Breast epithelium (tissue), 4 donors: Measurements from ENCODE around the gene CACNA2D1. TPM values are rescaled to one million over a fixed set of nuclear protein-coding genes. Genes with fewer than 3 reads are reported as not detected.

ENCODE experiments used
- DNase-seq, 2 donors: peaks; one replicate each; pipeline ENCODE4 v3.0.0-alpha.2; 2019; ENCODE audit warnings: low spot score in 2 of 2
- H3K27ac ChIP-seq, 2 donors: fragments of 200-600 bp; sonication (generic) in 1 of 2; one replicate each; pipeline ENCODE4 v1.5.1; 2016 to 2019; ENCODE audit warnings: mild to moderate bottlenecking in 1 of 2
- H3K27me3 ChIP-seq, 2 donors: fragments of 200-600 bp; sonication (generic) in 1 of 2; one replicate each; pipeline versions ENCODE4 v1.5.1 to v1.6.0; 2017 to 2019; ENCODE audit warnings: control low read depth in 1 of 2, mild to moderate bottlenecking in 1 of 2
- H3K36me3 ChIP-seq: fragments of 200-600 bp; one replicate; pipeline ENCODE4 v1.5.1; 2019
- H3K4me1 ChIP-seq, 2 donors: fragments of 200-600 bp; sonication (generic); one replicate each; pipeline ENCODE4 v1.5.1; 2016 to 2019; ENCODE audit warnings: control low read depth in 1 of 2
- H3K4me3 ChIP-seq, 3 donors: fragments of 200-600 bp; sonication (generic); 1 replicate in 2 of 3; 2 replicates in 1 of 3; pipeline ENCODE4 v1.5.1; 2016 to 2019; ENCODE audit warnings: mild to moderate bottlenecking in 3 of 3, moderate library complexity in 2 of 3
- H3K9me3 ChIP-seq, 2 donors: fragments of 200-600 bp; sonication (generic) in 1 of 2; one replicate each; pipeline ENCODE4 v1.5.1; 2016 to 2019; ENCODE audit warnings: control low read depth in 1 of 2
- CTCF ChIP-seq, 3 donors: fragments of 450-650 bp; IDR thresholded peaks; one replicate each; pipeline ENCODE4 v1.5.1; 2016 to 2017; ENCODE audit warnings: antibody characterized with exemption in 3 of 3, mild to moderate bottlenecking in 3 of 3, moderate library complexity in 3 of 3
- POLR2A ChIP-seq: fragments of 450-650 bp; IDR thresholded peaks from one replicate; pipeline ENCODE4 v1.6.1; 2016; ENCODE audit warnings: antibody characterized with exemption, mild to moderate bottlenecking, moderate library complexity
- POLR2AphosphoS5 ChIP-seq, 3 donors: sonication (generic); formaldehyde crosslinking; IDR thresholded peaks; one replicate each; pipeline ENCODE4 v1.6.1; 2017; ENCODE audit warnings: antibody characterized with exemption in 3 of 3
- intact Hi-C: fragments of 100-400 bp; cut with DNase I; formaldehyde crosslinking; loops from one replicate; pipeline ENCODE4 v1.15.1; 2023; ENCODE audit warnings: low total_unique reads
- total RNA-seq, 3 donors: library from RNA; depleted of rRNA; stranded (reverse); fragments of >200 nt; gene quantifications; one replicate each; pipeline ENCODE4 v1.1.0, GENCODE V29; 2016

Gene CACNA2D1
- total RNA-seq, 3 donors from 2014 or later: 10.2 to 79.4 (median 16.0) TPM

DNA sequence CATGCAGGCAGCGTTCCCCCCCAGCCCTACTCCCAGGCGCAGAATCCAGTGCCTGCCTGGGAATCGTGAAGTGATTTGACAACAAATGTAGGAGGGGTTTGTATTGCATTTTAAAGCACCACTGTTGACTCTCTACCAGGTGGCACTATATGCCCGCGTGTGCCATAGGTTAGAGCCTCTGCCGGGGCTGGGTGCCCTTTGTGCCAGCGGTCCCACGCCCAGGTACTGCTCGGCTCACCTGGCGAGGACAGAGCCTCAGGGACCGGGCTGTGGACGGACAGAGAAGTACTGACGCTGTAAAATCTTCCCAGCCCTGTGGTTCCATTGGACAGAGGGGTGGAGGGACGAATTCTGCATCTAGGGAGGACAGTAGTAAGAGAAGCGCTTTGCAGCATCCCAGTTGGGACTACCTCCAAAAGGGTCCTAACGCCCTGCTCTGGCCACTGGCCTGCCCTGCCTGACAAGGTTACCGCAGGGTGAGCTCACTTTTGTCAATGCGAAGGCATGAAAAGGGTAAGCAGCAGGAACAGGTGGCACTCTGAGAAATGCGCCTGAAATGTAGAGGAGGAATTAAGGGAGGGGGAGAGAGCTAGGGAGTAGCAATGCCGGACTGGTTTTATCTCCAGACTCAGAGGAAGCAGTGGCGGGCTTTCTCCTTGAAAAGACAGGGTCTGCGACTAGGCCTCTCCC, 788 bp upstream of the CACNA2D1 start:
- Histone ChIP-seq H3K36me3 (no peaks in the 10 kb centered on the region), H3K27ac (peak overlapping the region; percentile 77 to 92), H3K4me3 (peak overlapping the region; percentile 76 to 92 (median 83)), H3K4me1 (no peaks in the 10 kb centered on the region), H3K9me3 (no peaks in the 10 kb centered on the region), H3K27me3 (no peaks in the 10 kb centered on the region)
- intact Hi-C loops: no loop called here
- no peak for DNase-seq
- TF ChIP-seq POLR2A (no peak), POLR2AphosphoS5 (IDR thresholded peaks at IDR 0.05) (no peak), CTCF (IDR thresholded peaks at IDR 0.05) (no peak)

- intact Hi-C loops: no loop called here
Observed at GRCh38 chr7:82443036-82443546, 486 bp downstream of the CACNA2D1 start.

GRCh38 chr7:82442492-82443035, 1.0 kb downstream of the CACNA2D1 start:
- Histone ChIP-seq H3K36me3 (no peaks in the 10 kb centered on the region), H3K27me3 (no peaks in the 10 kb centered on the region), H3K9me3 (no peaks in the 10 kb centered on the region), H3K27ac (peak overlapping the region; percentile 77 to 92), H3K4me3 (peak overlapping the region; percentile 76 to 92 (median 83)), H3K4me1 (no peaks in the 10 kb centered on the region)
- TF ChIP-seq POLR2AphosphoS5 (IDR thresholded peaks at IDR 0.05) (no peak), POLR2A (no peak), CTCF (IDR thresholded peaks at IDR 0.05) (no peak)
- no peak for DNase-seq
- intact Hi-C loops: no loop called here

More at GRCh38 chr7:82443036-82443546, 486 bp downstream of the CACNA2D1 start:
- Histone ChIP-seq H3K4me3 (peak overlapping the region; percentile 76 to 92 (median 83)), H3K36me3 (no peaks in the 10 kb centered on the region), H3K27ac (peak overlapping the region; percentile 77 to 92), H3K4me1 (no peaks in the 10 kb centered on the region), H3K27me3 (no peaks in the 10 kb centered on the region), H3K9me3 (no peaks in the 10 kb centered on the region)
- TF ChIP-seq CTCF (IDR thresholded peaks at IDR 0.05) (no peak), POLR2AphosphoS5 (IDR thresholded peaks at IDR 0.05) (no peak), POLR2A (no peak)
- no peak for DNase-seq

GRCh38 chr7:82441669-82442478, 1.7 kb downstream of the CACNA2D1 start:
- intact Hi-C loops: no loop called here
- no peak for TF ChIP-seq POLR2AphosphoS5 (IDR thresholded peaks at IDR 0.05)
- no peak for TF ChIP-seq POLR2A
- no peak for TF ChIP-seq CTCF (IDR thresholded peaks at IDR 0.05)
- H3K9me3 ChIP-seq: no peaks in the 10 kb centered on the region
- no peaks in the 10 kb centered on the region for H3K27me3 ChIP-seq
- H3K4me1 ChIP-seq: no peaks in the 10 kb centered on the region
- no peaks in the 10 kb centered on the region for H3K36me3 ChIP-seq
- no peak for DNase-seq
- H3K27ac ChIP-seq: no peak overlapping the region
- H3K4me3 ChIP-seq: peak overlapping the region; percentile 76 to 92 (median 83)
